ENCODE results near the gene MEIOSIN.

Gene MEIOSIN

GRCh38 chr19:45716359-45717130 lies 16.7 kb upstream of the MEIOSIN start (continued):
- TF ChIP-seq ZNF362 (tag by site-specific recombination; IDR thresholded peaks at IDR 0.05): no peak
- no peak for TF ChIP-seq ZNF26 (tag by site-specific recombination; IDR thresholded peaks at IDR 0.05)
- TF ChIP-seq PRDM10 (tag by site-specific recombination; IDR thresholded peaks at IDR 0.05): 0 out of 2 replicates have a peak, but pooled peaks have one; percentile 21
- TF ChIP-seq ZNF292 (tag by site-specific recombination; IDR thresholded peaks at IDR 0.05; ENCODE audit: borderline replicate concordance, low read depth): no peak
- no peak for TF ChIP-seq ZNF792 (tag by site-specific recombination; IDR thresholded peaks at IDR 0.05)
- TF ChIP-seq ZNF148 (tag by site-specific recombination; IDR thresholded peaks at IDR 0.05; ENCODE audit: borderline replicate concordance): no peak
- TF ChIP-seq ZNF311 (tag by site-specific recombination; IDR thresholded peaks at IDR 0.05; ENCODE audit: borderline replicate concordance): no peak
- TF ChIP-seq ZBTB7A (tag by site-specific recombination; IDR thresholded peaks at IDR 0.05; ENCODE audit: low read depth): no peak
- no peak for TF ChIP-seq ZNF558 (tag by site-specific recombination; IDR thresholded peaks at IDR 0.05)
- no peak for TF ChIP-seq ZNF266 (tag by site-specific recombination; IDR thresholded peaks at IDR 0.05; ENCODE audit: low read depth)
- TF ChIP-seq ZNF433 (tag by site-specific recombination; IDR thresholded peaks at IDR 0.05; ENCODE audit: low read depth): no peak
- TF ChIP-seq ZNF623 (tag by site-specific recombination; IDR thresholded peaks at IDR 0.05): no peak; the same call in 1 of the 2 replicates
- TF ChIP-seq ZSCAN16 (tag by site-specific recombination; IDR thresholded peaks at IDR 0.05): no peak
- TF ChIP-seq HOXD13 (CRISPR knock-in tag; IDR thresholded peaks at IDR 0.05; ENCODE audit: borderline replicate concordance): no peak
- no peak for TF ChIP-seq ZNF18 (tag by site-specific recombination; IDR thresholded peaks at IDR 0.05)
- TF ChIP-seq ZNF391 (tag by site-specific recombination; IDR thresholded peaks at IDR 0.05; ENCODE audit: borderline replicate concordance, low read depth): no peak
- TF ChIP-seq ZNF324 (tag by site-specific recombination; IDR thresholded peaks at IDR 0.05): no peak
- TF ChIP-seq SCRT1 (tag by site-specific recombination; IDR thresholded peaks at IDR 0.05; ENCODE audit: borderline replicate concordance): 0 out of 2 replicates have a peak, but pooled peaks have one; percentile 19
- no peak for TF ChIP-seq ZNF707 (tag by site-specific recombination; IDR thresholded peaks at IDR 0.05)
- no peak for TF ChIP-seq ZBTB44 (tag by site-specific recombination; IDR thresholded peaks at IDR 0.05)
- no peak for TF ChIP-seq WT1 (tag by site-specific recombination; IDR thresholded peaks at IDR 0.05)
- TF ChIP-seq KLF9 (tag by site-specific recombination; IDR thresholded peaks at IDR 0.05; ENCODE audit: low read depth): no peak
- TF ChIP-seq ZEB2 (tag by site-specific recombination; IDR thresholded peaks at IDR 0.05): no peak
- TF ChIP-seq ZNF248 (tag by site-specific recombination; IDR thresholded peaks at IDR 0.05): no peak
- no peak for TF ChIP-seq ZNF133 (tag by site-specific recombination; IDR thresholded peaks at IDR 0.05)
- 0 out of 2 replicates have a peak, but pooled peaks have one; percentile 12 for TF ChIP-seq ZNF843 (tag by site-specific recombination; IDR thresholded peaks at IDR 0.05)
- no peak for TF ChIP-seq SCRT2 (tag by site-specific recombination; IDR thresholded peaks at IDR 0.05)
- no peak for TF ChIP-seq ZNF48 (tag by site-specific recombination; IDR thresholded peaks at IDR 0.05)
